Measurements from ENCODE around the gene LYPD6B. TPM values are rescaled to one million over a fixed set of nuclear protein-coding genes. Genes with fewer than 3 reads are reported as not detected.
"Not testable (repeated sequence)": the region's sequence is repeated elsewhere in the genome, so short reads cannot be mapped to it uniquely, and the experiment has no call there.

Gene LYPD6B
- polyA plus RNA-seq, 3 donors, result not detected

GRCh38 chr2:149236410-149236809, 197.9 kb downstream of the LYPD6B start:
- Histone ChIP-seq H3K27me3 (ENCODE audit: control insufficient read depth in 2 of 2, insufficient read depth in 2 of 2, low read length in 2 of 2) (no peaks in the 10 kb centered on the region), H4K20me1 (ENCODE audit: insufficient read depth, low read length) (no peaks in the 10 kb centered on the region), H3K27ac (ENCODE audit: low read depth in 1 of 2, low read length in 2 of 2) (no peak overlapping the region), H3K4me1 (ENCODE audit: control insufficient read depth in 1 of 2, insufficient read depth in 2 of 2, low read length in 2 of 2) (no peaks in the 10 kb centered on the region), H3K9ac (ENCODE audit: insufficient read depth, low read length, poor library complexity, severe bottlenecking) (no peak overlapping the region), H3K36me3 (replicated peaks in 1 of 2; ENCODE audit: control insufficient read depth in 1 of 2, insufficient read depth in 2 of 2, low read length in 2 of 2) (no peaks in the 10 kb centered on the region), H3K9me3 (replicated peaks in 1 of 2; ENCODE audit: control insufficient read depth in 1 of 2, insufficient read depth in 1 of 2, low read length in 2 of 2) (no peaks in the 10 kb centered on the region), H3K4me3 (replicated peaks in 1 of 3; ENCODE audit: low read depth in 2 of 3, low read length in 3 of 3) (no peak overlapping the region), H2AFZ (ENCODE audit: insufficient read depth, low read depth, low read length, poor library complexity, severe bottlenecking) (no peak overlapping the region), H3K79me2 (ENCODE audit: insufficient read depth, low read length) (no peaks in the 10 kb centered on the region), H3K4me2 (replicated peaks; ENCODE audit: extremely low read depth, low read length, poor library complexity, severe bottlenecking) (no peak overlapping the region)
- DNase-seq, result no peak
- intact Hi-C loops (cut with micrococcal nuclease), result no loop called here
- Mint-ChIP-seq H3K27ac (no peak overlapping the region), H3K9me3 (peaks cover 0 to 5% (median 0%) of the 10 kb centered on the region in 7 donors), H3K36me3 (no peaks in the 10 kb centered on the region), H3K27me3 (ENCODE audit: low read depth in 3 of 3) (peaks cover 2 to 9% (median 5%) of the 10 kb centered on the region in 3 donors), H3K4me1 (no peaks in the 10 kb centered on the region), H3K4me3 (no peak overlapping the region)
- no peak for TF ChIP-seq CTCF (IDR thresholded peaks at IDR 0.05)
- 100% methylated on average over 1 of the region's 2 CpGs for WGBS (ENCODE audit: insufficient coverage)

- H3K9ac ChIP-seq (ENCODE audit: insufficient read depth, low read length, poor library complexity, severe bottlenecking), result no peak overlapping the region
- no peak overlapping the region for H3K27ac ChIP-seq (ENCODE audit: low read depth in 1 of 2, low read length in 2 of 2)
- no peak overlapping the region for H3K27ac Mint-ChIP-seq
- no peak overlapping the region for H3K4me3 ChIP-seq (replicated peaks in 1 of 3; ENCODE audit: low read depth in 2 of 3, low read length in 3 of 3)
- no peak overlapping the region for H3K4me2 ChIP-seq (replicated peaks; ENCODE audit: extremely low read depth, low read length, poor library complexity, severe bottlenecking)
- H3K27me3 ChIP-seq (ENCODE audit: control insufficient read depth in 2 of 2, insufficient read depth in 2 of 2, low read length in 2 of 2), result no peaks in the 10 kb centered on the region
- no peak overlapping the region for H3K4me3 Mint-ChIP-seq
- H3K27me3 Mint-ChIP-seq (ENCODE audit: low read depth in 3 of 3), result no peaks in the 10 kb centered on the region
- no peaks in the 10 kb centered on the region for H3K9me3 ChIP-seq (replicated peaks in 1 of 2; ENCODE audit: control insufficient read depth in 1 of 2, insufficient read depth in 1 of 2, low read length in 2 of 2)
- peaks cover 0 to 8% (median under 1%) of the 10 kb centered on the region in 7 donors for H3K9me3 Mint-ChIP-seq
- no peaks in the 10 kb centered on the region for H3K36me3 ChIP-seq (replicated peaks in 1 of 2; ENCODE audit: control insufficient read depth in 1 of 2, insufficient read depth in 2 of 2, low read length in 2 of 2)
- no peak for DNase-seq
- H3K4me1 ChIP-seq (ENCODE audit: control insufficient read depth in 1 of 2, insufficient read depth in 2 of 2, low read length in 2 of 2), result no peaks in the 10 kb centered on the region
- no peaks in the 10 kb centered on the region for H3K79me2 ChIP-seq (ENCODE audit: insufficient read depth, low read length)
- H2AFZ ChIP-seq (ENCODE audit: insufficient read depth, low read depth, low read length, poor library complexity, severe bottlenecking), result no peak overlapping the region
- no CpG with 5 or more reads among the region's 3 CpGs for WGBS (ENCODE audit: insufficient coverage)
- no peaks in the 10 kb centered on the region for H4K20me1 ChIP-seq (ENCODE audit: insufficient read depth, low read length)
- H3K4me1 Mint-ChIP-seq, result peaks cover 4% of the 10 kb centered on the region
- H3K36me3 Mint-ChIP-seq, result no peaks in the 10 kb centered on the region
- no peak for TF ChIP-seq CTCF (IDR thresholded peaks at IDR 0.05)
- intact Hi-C loops (cut with micrococcal nuclease), result no loop called here
Measured at GRCh38 chr2:149246186-149246585, 207.7 kb downstream of the LYPD6B start.

- H4K20me1 ChIP-seq (ENCODE audit: insufficient read depth, low read length); H3K4me1 Mint-ChIP-seq; H3K9ac ChIP-seq (ENCODE audit: insufficient read depth, low read length, poor library complexity, severe bottlenecking); H2AFZ ChIP-seq (ENCODE audit: insufficient read depth, low read depth, low read length, poor library complexity, severe bottlenecking); H3K36me3 Mint-ChIP-seq; H3K27ac Mint-ChIP-seq; H3K4me1 ChIP-seq (ENCODE audit: control insufficient read depth in 1 of 2, insufficient read depth in 2 of 2, low read length in 2 of 2); intact Hi-C loops (cut with micrococcal nuclease); H3K27me3 Mint-ChIP-seq (ENCODE audit: low read depth in 3 of 3); H3K36me3 ChIP-seq (replicated peaks in 1 of 2; ENCODE audit: control insufficient read depth in 1 of 2, insufficient read depth in 2 of 2, low read length in 2 of 2); H3K27ac ChIP-seq (ENCODE audit: low read depth in 1 of 2, low read length in 2 of 2); H3K79me2 ChIP-seq (ENCODE audit: insufficient read depth, low read length); H3K4me3 ChIP-seq (replicated peaks in 1 of 3; ENCODE audit: low read depth in 2 of 3, low read length in 3 of 3); DNase-seq; H3K9me3 ChIP-seq (replicated peaks in 1 of 2; ENCODE audit: control insufficient read depth in 1 of 2, insufficient read depth in 1 of 2, low read length in 2 of 2); H3K27me3 ChIP-seq (ENCODE audit: control insufficient read depth in 2 of 2, insufficient read depth in 2 of 2, low read length in 2 of 2); H3K4me2 ChIP-seq (replicated peaks; ENCODE audit: extremely low read depth, low read length, poor library complexity, severe bottlenecking); H3K4me3 Mint-ChIP-seq: not testable (repeated sequence)
- no CpG with 5 or more reads among the region's 3 CpGs for WGBS (ENCODE audit: insufficient coverage)
- H3K9me3 Mint-ChIP-seq, result peaks cover 6 to 29% (median 24%) of the 10 kb centered on the region in 7 donors
Measured at GRCh38 chr2:149251436-149251835, 212.9 kb downstream of the LYPD6B start.
